ENCODE data around the gene GTSE1.

GTSE1 gene

DNA sequence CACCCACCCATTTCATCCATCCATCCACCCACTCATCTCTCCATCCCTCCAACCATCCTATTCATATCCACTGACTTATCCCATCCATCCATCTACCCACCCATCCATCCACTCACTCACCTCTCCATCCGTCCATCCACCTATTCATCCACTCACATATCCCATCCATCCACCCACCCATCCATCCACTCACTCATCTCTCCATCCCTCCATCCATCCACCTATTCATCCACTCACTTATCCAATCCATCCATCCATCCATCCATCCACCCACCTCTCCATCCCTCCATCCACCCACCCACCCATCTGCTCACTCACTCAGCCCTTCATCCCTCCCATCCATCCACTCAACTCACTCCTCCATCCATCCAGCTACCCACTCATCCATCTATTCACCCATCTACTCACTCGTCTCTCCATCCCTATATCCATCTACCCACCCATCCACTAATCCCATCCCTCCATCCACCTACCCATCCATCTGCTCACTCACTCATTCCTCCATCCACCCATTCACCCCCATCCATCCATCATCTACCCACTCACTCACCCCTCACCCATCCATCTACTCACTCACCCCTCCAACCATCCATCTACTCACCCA is 75.1 kb downstream of the GTSE1 start:
- CTCF ChIA-PET: no interaction called here
- no peak overlapping the region for H3K4me3 Mint-ChIP-seq
- peaks cover 67% of the 10 kb centered on the region for H3K27me3 Mint-ChIP-seq
- H3K4me1 Mint-ChIP-seq: peaks cover 27% of the 10 kb centered on the region
- peaks cover 8% of the 10 kb centered on the region for H3K9me3 Mint-ChIP-seq
- no peak overlapping the region for H3K27ac Mint-ChIP-seq
- no peak for DNase-seq
- H3K36me3 Mint-ChIP-seq: no peaks in the 10 kb centered on the region

GRCh38 chr22:46372686-46373085 is 76.0 kb downstream of the GTSE1 start:
- no peak overlapping the region for H3K27ac Mint-ChIP-seq
- peaks cover 67% of the 10 kb centered on the region for H3K27me3 Mint-ChIP-seq
- no peak for DNase-seq
- CTCF ChIA-PET: no interaction called here
- H3K4me3 Mint-ChIP-seq: no peak overlapping the region
- H3K36me3 Mint-ChIP-seq: no peaks in the 10 kb centered on the region
- peaks cover 25% of the 10 kb centered on the region for H3K4me1 Mint-ChIP-seq
- H3K9me3 Mint-ChIP-seq: peaks cover 8% of the 10 kb centered on the region

DNA sequence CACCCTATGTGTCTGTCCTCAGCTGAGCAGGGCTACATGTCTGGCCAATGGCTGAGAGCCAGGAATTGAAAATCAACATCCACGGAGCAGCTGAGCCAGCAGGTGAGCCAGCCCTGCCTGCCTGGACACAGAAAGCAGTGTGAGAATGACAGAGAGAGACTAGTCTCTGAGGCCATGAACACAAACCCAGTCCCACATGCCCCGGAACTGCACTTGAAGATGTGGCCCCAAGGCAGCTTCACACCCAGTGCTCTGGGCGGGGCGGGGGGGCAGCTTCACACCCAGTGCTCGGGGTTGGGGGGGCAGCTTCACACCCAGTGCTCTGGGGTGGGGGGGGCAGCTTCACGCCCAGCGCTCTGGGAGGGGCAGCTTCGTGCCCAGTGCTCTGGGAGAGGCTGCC is 76.5 kb downstream of the GTSE1 start:
- DNase-seq: no peak
- peaks cover 63% of the 10 kb centered on the region for H3K27me3 Mint-ChIP-seq
- H3K9me3 Mint-ChIP-seq: peaks cover 8% of the 10 kb centered on the region
- H3K27ac Mint-ChIP-seq: no peak overlapping the region
- no peak overlapping the region for H3K4me3 Mint-ChIP-seq
- H3K36me3 Mint-ChIP-seq: no peaks in the 10 kb centered on the region
- H3K4me1 Mint-ChIP-seq: peaks cover 24% of the 10 kb centered on the region
- CTCF ChIA-PET: no interaction called here

DNA sequence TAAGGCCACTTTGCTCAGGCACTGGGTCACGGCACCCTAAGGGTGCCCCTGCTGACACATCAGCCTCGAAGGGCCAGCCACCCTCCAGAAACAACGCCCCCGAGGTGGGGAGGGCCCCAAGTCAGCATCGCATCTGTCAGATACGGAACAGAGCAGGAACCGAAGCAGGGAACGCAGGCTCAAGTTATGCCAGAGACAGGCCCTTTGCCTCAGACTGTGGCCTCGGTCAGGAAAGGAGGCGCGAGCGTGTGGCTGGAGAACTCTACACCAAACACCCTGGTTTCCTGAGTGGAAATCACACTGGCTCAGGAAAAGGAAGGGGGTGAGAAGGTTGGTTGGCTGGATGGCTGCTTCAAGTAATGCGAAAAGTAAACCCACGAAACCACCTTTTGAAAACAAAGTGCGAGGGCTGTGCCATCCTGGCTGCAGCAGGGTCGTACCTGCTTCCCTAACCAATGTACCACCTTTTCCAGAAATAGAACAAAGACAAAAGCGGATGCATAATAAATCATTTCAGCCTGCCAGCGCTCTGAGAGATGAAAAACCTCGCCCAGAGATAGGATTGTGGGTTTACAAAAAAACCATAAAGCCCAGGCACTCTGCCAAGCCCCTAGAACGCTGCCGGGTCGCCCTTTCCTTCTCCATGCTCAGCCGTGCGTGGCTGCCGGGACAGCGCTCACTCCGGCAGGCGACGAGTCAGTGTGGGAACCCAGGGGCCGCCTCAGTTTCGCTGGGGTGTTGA is 77.4 kb downstream of the GTSE1 start:
- H3K27ac Mint-ChIP-seq: no peak overlapping the region
- CTCF ChIA-PET: no interaction called here
- DNase-seq: no peak

DNA sequence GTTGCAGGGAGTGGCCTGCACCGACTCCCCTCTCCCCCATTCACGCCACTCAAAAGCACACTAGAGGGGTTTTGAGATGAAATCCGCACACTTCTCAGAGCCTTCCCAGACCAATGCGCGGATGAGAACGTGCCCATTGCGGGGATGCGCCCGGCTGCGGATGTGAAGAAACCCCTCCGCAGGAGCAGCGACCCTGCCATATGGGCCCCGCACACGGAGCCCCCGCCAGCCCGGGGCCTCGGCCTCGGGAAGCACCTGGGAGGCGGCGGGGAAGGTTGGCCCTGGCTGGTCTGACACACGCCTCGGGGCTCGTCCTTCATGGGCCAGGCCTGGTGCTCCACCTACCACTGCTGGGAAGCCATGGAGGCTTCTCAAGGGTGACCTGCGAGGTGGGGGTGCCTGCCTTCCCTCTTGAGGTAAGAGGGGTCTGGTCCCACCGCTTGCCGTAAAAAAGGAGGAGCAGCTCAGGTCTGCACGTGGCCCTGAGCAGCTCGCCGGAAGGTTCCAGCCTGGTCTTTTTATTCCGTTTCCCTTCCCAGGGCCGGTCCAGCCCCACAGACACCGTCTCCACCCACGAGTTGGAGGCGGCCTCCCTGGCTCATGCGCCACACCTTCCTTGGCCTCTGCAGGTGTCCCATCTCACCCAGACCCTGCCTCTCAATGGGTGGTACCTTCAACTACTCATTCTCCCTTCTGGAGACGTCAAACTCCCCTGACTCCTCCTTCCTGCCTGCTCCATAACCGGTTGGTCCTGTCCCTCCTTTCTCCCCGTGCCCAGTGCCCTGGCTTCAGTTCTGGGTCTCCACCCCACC is 78.2 kb downstream of the GTSE1 start:
- H3K27me3 Mint-ChIP-seq: peaks cover 50% of the 10 kb centered on the region
- peaks cover 24% of the 10 kb centered on the region for H3K4me1 Mint-ChIP-seq
- H3K9me3 Mint-ChIP-seq: peaks cover 8% of the 10 kb centered on the region
- no peak for DNase-seq
- CTCF ChIA-PET: no interaction called here
- no peak overlapping the region for H3K4me3 Mint-ChIP-seq
- H3K27ac Mint-ChIP-seq: no peak overlapping the region
- no peaks in the 10 kb centered on the region for H3K36me3 Mint-ChIP-seq

More for the DNA sequence above, 77.4 kb downstream of the GTSE1 start:
- Mint-ChIP-seq H3K27me3 (peaks cover 58% of the 10 kb centered on the region), H3K4me3 (no peak overlapping the region), H3K9me3 (peaks cover 8% of the 10 kb centered on the region), H3K4me1 (peaks cover 24% of the 10 kb centered on the region), H3K36me3 (no peaks in the 10 kb centered on the region)

GRCh38 chr22:46376111-46376510 is 79.4 kb downstream of the GTSE1 start:
- CTCF ChIA-PET: no interaction called here
- no peak overlapping the region for H3K4me3 Mint-ChIP-seq
- no peak overlapping the region for H3K27ac Mint-ChIP-seq
- peaks cover 44% of the 10 kb centered on the region for H3K27me3 Mint-ChIP-seq
- DNase-seq: no peak
- peaks cover 13% of the 10 kb centered on the region for H3K4me1 Mint-ChIP-seq
- peaks cover 8% of the 10 kb centered on the region for H3K9me3 Mint-ChIP-seq
- no peaks in the 10 kb centered on the region for H3K36me3 Mint-ChIP-seq

GRCh38 chr22:46376908-46377524 is 80.3 kb downstream of the GTSE1 start:
- no peaks in the 10 kb centered on the region for H3K36me3 Mint-ChIP-seq
- no peak for DNase-seq
- H3K9me3 Mint-ChIP-seq: peaks cover 8% of the 10 kb centered on the region
- H3K4me1 Mint-ChIP-seq: peaks cover 13% of the 10 kb centered on the region
- H3K27ac Mint-ChIP-seq: no peak overlapping the region
- no peak overlapping the region for H3K4me3 Mint-ChIP-seq
- CTCF ChIA-PET: no interaction called here
- peaks cover 35% of the 10 kb centered on the region for H3K27me3 Mint-ChIP-seq

- H3K4me1 Mint-ChIP-seq: peaks cover 12% of the 10 kb centered on the region
- no peak overlapping the region for H3K4me3 Mint-ChIP-seq
- no peak for DNase-seq
- no peaks in the 10 kb centered on the region for H3K36me3 Mint-ChIP-seq
- peaks cover 8% of the 10 kb centered on the region for H3K9me3 Mint-ChIP-seq
- no peak overlapping the region for H3K27ac Mint-ChIP-seq
- peaks cover 31% of the 10 kb centered on the region for H3K27me3 Mint-ChIP-seq
- CTCF ChIA-PET: no interaction called here
Observed at GRCh38 chr22:46377525-46378425, 81.1 kb downstream of the GTSE1 start.

DNA sequence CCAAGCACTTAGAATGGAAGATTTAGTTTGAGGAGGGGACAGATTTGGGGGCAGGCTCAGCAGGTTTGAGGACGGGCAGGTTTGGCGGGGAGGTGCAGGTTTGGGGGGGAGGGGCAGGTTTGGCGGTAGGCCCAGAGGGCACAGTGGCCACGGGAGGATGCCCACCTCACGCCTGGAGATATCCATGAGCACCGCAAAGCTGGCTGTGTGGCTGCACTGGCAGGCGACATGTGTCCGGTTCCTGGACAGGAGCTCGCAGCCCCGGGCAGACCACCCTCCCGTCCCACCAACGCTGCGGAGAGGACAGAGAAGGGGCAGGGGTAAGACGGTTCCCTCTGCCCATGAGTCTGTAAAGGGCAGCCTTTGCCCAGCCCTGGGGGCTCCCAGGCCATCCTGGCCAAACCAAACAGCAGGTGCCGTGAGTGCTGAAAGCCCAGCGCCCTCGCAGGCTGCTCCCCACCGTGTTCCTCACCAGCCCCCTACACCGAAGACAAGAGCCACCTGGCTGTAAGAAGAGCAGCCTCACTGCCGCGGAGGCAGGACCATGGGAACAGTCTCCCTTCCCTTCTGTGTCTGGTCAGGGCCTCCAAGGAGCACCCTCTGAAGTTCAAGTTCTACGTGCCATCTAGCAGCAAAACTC is 81.9 kb downstream of the GTSE1 start:
- no peak for DNase-seq
- peaks cover 8% of the 10 kb centered on the region for H3K4me1 Mint-ChIP-seq
- H3K27me3 Mint-ChIP-seq: peaks cover 26% of the 10 kb centered on the region
- H3K36me3 Mint-ChIP-seq: no peaks in the 10 kb centered on the region
- H3K27ac Mint-ChIP-seq: no peak overlapping the region
- CTCF ChIA-PET: interaction anchor here (1.2 kb wide), 1 partner anchor 11 kb away, joined by 4 read pairs; no protein-coding TSS in a partner anchor
- H3K4me3 Mint-ChIP-seq: no peak overlapping the region
- peaks cover 8% of the 10 kb centered on the region for H3K9me3 Mint-ChIP-seq

DNA sequence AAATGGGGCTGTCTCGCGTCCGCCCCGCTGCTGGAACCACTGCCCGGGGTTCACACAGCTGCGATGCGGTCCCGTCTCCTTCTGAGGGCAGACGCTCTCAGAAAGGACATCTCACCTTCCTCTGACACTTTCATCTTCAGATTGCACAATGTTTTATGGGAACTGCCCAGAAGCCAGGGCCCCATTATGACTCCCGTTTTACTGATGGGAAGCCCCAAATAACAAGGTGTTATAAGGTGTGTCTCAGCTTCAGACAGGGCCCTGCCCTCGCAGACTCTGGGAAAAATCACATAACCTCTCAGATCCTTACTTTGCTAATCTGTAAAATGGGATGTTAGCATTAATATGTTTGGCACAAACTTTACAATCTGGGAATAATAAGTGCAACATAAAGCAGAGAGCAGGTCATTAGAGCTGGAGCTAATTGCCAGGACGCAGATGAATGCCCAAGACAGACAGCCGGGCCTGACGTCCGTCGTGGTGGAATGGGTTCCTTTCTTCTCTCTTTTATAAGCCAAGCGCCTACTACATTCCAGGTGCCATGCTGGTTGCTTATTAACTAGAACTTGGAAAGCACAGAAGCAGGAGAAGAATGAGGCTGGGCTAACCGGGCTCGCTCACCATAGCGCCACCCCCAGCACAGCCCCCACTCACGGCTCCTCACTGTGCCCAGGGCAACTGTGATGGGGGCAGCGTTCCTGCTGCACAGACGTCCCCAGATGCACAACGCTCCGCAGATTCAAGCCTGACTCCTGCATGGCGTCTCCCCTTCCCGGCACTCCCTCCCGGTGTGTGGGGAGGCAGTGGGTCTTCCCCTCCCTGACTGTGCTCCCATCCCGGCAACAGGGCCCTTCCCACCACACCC is 82.6 kb downstream of the GTSE1 start:
- no peak for DNase-seq
- Mint-ChIP-seq H3K4me1 (peaks cover 2% of the 10 kb centered on the region), H3K27me3 (peaks cover 19% of the 10 kb centered on the region), H3K36me3 (no peaks in the 10 kb centered on the region), H3K27ac (no peak overlapping the region), H3K9me3 (peaks cover 8% of the 10 kb centered on the region), H3K4me3 (no peak overlapping the region)
- CTCF ChIA-PET: interaction anchor here (1.2 kb wide), 1 partner anchor 12 kb away, joined by 4 read pairs; no protein-coding TSS in a partner anchor

DNA sequence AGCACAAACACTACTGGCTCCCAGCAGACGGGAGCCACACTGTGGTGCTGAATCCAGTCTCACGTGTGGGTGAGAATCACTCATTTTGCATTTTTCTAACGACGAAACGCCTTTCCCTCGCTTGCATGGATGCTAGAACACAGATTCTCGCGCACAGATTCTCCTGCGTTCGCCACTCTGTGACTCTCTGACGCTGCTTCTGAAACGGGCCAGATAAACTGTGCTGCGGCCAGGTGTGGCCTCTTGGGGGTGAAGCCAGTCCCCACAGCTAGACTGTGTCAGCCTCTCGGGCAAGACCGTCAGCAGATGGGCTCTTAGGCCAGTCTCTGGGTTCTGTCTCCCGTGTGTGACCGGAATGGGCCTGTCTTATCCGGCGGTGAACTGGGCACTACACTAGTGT is 83.4 kb downstream of the GTSE1 start:
- Mint-ChIP-seq H3K27ac (no peak overlapping the region), H3K9me3 (peaks cover 7% of the 10 kb centered on the region)

More for the DNA sequence above, 83.4 kb downstream of the GTSE1 start:
- Mint-ChIP-seq H3K27me3 (peaks cover 13% of the 10 kb centered on the region), H3K36me3 (no peaks in the 10 kb centered on the region), H3K4me1 (no peaks in the 10 kb centered on the region), H3K4me3 (no peak overlapping the region)
- CTCF ChIA-PET: no interaction called here
- DNase-seq: no peak

All from activated naive CD4-positive, alpha-beta T cell treated with anti-CD3 and anti-CD28 coated beads, Interleukin-2, amount 10 ng/mL, durations not matched to agents 7 days and 5 days (primary cell).